WI38 (cell line): ENCODE measurements around the gene NFIA.
A peak's percentile ranks its signal among the peaks of the same experiment; 100 is the strongest.

Experiments used
- H3K4me3 ChIP-seq: 2 replicates; pipeline ENCODE4 v1.5.1; 2011; ENCODE audit warnings: low read depth, mild to moderate bottlenecking, control low read depth, low read length
- CTCF ChIP-seq: IDR thresholded peaks from 2 replicates; pipeline ENCODE4 v1.5.1; 2012; ENCODE audit warnings: low read depth, mild to moderate bottlenecking, control low read depth, low read length

Gene NFIA

GRCh38 chr1:61081686-61082310 lies 563 bp upstream of the NFIA start:
- H3K4me3 ChIP-seq, result peak overlapping the region; percentile 68
- no peak for TF ChIP-seq CTCF

GRCh38 chr1:61083013-61083806 lies 849 bp downstream of the NFIA start:
- H3K4me3 ChIP-seq, result peak overlapping the region; percentile 68
- no peak for TF ChIP-seq CTCF

- H3K4me3 ChIP-seq, result peak overlapping the region; percentile 68
- TF ChIP-seq CTCF, result no peak
Measured at GRCh38 chr1:61083807-61084440, 1.6 kb downstream of the NFIA start.

- H3K4me3 ChIP-seq, result no peak overlapping the region
Measured at GRCh38 chr1:61084491-61085031, 2.2 kb downstream of the NFIA start.

GRCh38 chr1:61085206-61085982 lies 3.0 kb downstream of the NFIA start:
- TF ChIP-seq CTCF, result no peak
- no peak overlapping the region for H3K4me3 ChIP-seq

More at GRCh38 chr1:61084491-61085031, 2.2 kb downstream of the NFIA start:
- TF ChIP-seq CTCF, result no peak

- no peak for TF ChIP-seq CTCF
- no peak overlapping the region for H3K4me3 ChIP-seq
Measured at GRCh38 chr1:61085983-61086644, 3.8 kb downstream of the NFIA start.
